Stimulated activated effector memory CD8-positive, alpha-beta T cell treated with anti-CD3 and anti-CD28 coated beads, Interleukin-12 subunit alpha, Interleukin-12 subunit beta, amount 100 ng/mL, for 72 hours (primary cell): ENCODE data around the gene CRYBG1.
"Not testable (repeated sequence)": the region's sequence is repeated elsewhere in the genome, so short reads cannot be mapped to it uniquely, and the experiment has no call there.

Source experiments
- ATAC-seq: fragments of 150-1000 bp; cut with Tn5 transposase; 2 replicates; pipeline ENCODE4 v1.10.0; 2021
- DNase-seq, 2 donors: peaks; one replicate each; pipeline ENCODE4 v3.0.0; 2021 to 2022; ENCODE audit warnings: low spot score in 2 of 2
- H3K27ac Mint-ChIP-seq: one replicate; pipeline ENCODE4 v1.8.0; 2022; ENCODE audit warnings: mild to moderate bottlenecking, mixed read lengths
- H3K36me3 Mint-ChIP-seq: one replicate; pipeline ENCODE4 v1.8.0; 2022; ENCODE audit warnings: mild to moderate bottlenecking, mixed read lengths
- H3K4me1 Mint-ChIP-seq: one replicate; pipeline ENCODE4 v1.8.0; 2022; ENCODE audit warnings: mixed read lengths
- H3K4me3 Mint-ChIP-seq: one replicate; pipeline ENCODE4 v1.8.0; 2022; ENCODE audit warnings: mild to moderate bottlenecking, mixed read lengths
- H3K9me3 Mint-ChIP-seq: one replicate; pipeline ENCODE4 v1.8.0; 2022; ENCODE audit warnings: mixed read lengths

The CRYBG1 gene

DNA sequence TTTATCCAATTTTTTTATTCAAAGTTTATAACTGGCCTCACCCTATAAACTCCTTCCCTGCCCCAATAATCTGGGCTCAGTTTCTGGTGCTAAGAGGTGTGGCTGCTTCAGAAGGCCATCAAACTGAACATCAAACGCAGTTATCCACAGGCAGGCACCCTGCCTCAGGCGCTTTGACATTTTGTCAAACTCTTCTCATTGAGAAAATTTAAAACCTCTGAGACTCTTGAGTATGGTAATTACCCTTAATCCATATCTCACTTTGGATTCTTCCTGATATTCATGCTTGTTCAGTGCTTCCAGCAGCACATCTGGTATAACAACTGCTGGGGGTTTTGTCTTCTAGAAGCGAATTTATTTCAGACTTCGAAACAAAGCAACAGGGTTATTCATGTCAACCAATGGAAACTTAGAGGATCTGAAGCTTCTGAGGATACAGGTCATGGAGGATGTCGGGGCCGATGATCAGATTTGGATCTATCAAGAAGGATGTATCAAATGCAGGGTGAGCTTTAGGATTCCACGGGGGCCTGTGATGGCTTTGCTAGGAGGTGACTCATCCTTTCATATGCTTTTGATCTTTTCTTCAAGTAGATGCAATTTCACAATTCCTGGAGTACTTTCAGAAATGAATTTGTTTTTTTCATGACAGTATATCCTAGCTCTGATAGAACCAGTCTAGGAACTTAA, 200.6 kb downstream of the CRYBG1 start:
- DNase-seq (no peak), ATAC-seq (no peak)
- H3K27ac Mint-ChIP-seq, result peak overlapping the region; percentile 67
- no peak overlapping the region for H3K4me3 Mint-ChIP-seq
- H3K9me3 Mint-ChIP-seq, result no peaks in the 10 kb centered on the region
- peaks cover 7% of the 10 kb centered on the region for H3K4me1 Mint-ChIP-seq
- peaks cover 100% of the 10 kb centered on the region for H3K36me3 Mint-ChIP-seq

DNA sequence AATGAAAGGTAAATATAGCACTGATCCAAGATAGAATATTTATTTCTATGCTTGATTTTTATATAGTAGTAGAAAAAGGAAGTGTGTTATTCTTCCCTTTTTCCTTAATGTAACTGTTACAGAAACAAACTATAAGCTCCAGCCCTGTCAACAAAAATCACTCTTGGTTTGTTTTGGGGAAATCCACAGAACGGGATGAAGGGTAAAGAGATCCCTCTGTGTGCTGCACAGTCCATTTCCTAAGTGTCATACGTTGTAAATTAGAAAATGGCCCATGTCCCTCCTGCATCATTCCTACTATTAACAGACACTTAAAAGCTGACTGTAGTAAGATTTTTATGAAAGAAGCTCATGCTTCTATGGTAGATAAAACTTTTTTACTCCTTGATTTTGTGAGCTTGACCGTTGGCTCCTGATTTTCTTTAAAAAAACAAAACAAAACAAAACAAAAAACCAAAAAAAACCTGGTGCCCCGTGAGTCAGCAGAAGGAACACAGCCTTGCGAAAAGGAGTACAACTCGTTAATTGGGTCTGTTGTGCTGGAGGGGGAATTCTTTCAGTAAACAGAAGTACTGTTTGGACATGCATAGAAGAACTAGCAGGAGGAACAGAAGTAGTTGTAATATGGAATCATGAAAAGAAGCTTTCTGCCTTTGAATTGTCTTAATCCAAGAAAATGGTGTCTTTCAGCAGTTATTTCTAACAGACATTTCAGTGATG, 201.3 kb downstream of the CRYBG1 start:
- H3K4me3 Mint-ChIP-seq, result no peak overlapping the region
- H3K4me1 Mint-ChIP-seq, result peaks cover 7% of the 10 kb centered on the region
- H3K27ac Mint-ChIP-seq, result peak overlapping the region; percentile 67
- ATAC-seq (no peak), DNase-seq (no peak)
- no peaks in the 10 kb centered on the region for H3K9me3 Mint-ChIP-seq
- H3K36me3 Mint-ChIP-seq, result peaks cover 100% of the 10 kb centered on the region

DNA sequence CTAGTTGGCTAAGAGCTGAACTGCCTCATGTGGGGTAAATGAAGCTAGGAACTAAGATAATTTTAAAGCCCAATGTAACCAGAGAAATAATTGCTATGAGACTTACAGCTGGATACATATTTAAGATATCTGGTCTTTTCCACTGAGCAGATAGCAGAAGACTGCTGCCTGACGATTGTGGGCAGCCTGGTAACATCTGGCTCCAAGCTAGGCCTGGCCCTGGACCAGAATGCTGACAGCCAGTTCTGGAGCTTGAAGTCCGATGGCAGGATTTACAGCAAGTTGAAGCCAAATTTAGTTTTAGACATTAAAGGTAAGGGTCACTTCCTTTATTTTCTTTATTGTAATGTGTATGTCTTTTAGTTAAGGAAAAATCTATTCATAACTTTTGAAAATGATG, 203.1 kb downstream of the CRYBG1 start:
- Mint-ChIP-seq H3K36me3 (peaks cover 100% of the 10 kb centered on the region), H3K4me3 (no peak overlapping the region), H3K4me1 (peaks cover 17% of the 10 kb centered on the region), H3K9me3 (no peaks in the 10 kb centered on the region), H3K27ac (peak overlapping the region; percentile 77)
- ATAC-seq, result no peak
- no peak for DNase-seq

DNA sequence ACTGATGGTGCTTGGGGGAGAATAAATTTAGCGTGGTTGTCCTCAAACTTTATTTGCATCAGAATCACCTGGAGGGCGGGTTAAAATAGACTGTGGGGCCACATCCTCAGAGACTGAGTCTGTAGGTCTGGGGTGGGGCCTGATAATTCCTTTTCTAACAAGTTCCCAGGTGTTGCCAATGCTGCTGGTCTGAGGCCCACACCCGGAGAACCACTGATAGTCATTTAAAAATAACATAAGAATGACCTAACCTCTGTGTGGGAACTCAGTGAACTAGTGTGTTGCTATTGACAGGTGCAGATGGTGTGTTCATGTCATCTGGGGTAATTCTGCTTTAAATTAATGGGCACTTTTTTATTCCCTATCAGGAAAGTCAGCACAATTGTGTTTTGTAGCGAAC, 204.0 kb downstream of the CRYBG1 start:
- H3K27ac Mint-ChIP-seq, result peak overlapping the region; percentile 77
- no peak for DNase-seq

DNA sequence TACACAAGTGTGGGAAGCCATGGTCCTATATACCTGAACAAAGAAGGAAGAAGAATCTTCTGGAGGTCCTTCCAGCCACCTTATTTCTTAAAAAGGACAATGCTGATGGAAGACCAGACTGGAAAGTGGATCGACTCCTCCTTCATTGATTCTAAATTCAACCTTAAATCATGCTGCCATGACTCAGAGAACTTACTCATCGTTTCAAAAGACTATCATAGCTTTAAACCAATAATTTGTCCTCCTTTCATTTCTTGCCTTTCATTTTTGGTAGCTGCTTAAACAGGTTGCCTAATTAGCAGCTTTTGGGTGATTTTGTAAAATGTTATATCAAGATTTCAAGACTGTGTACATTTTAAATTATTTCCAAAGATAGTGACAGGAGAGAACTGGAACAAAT, 208.0 kb downstream of the CRYBG1 start:
- Mint-ChIP-seq H3K36me3 (peaks cover 78% of the 10 kb centered on the region), H3K4me1 (peaks cover 11% of the 10 kb centered on the region), H3K27ac (peak overlapping the region; percentile 77), H3K9me3 (no peaks in the 10 kb centered on the region), H3K4me3 (no peak overlapping the region)
- ATAC-seq (peak; percentile 58), DNase-seq (no peak)

More for the DNA sequence above, 204.0 kb downstream of the CRYBG1 start:
- H3K9me3 Mint-ChIP-seq, result no peaks in the 10 kb centered on the region
- H3K4me3 Mint-ChIP-seq, result no peak overlapping the region
- ATAC-seq, result no peak
- H3K36me3 Mint-ChIP-seq, result peaks cover 100% of the 10 kb centered on the region
- H3K4me1 Mint-ChIP-seq, result peaks cover 18% of the 10 kb centered on the region

DNA sequence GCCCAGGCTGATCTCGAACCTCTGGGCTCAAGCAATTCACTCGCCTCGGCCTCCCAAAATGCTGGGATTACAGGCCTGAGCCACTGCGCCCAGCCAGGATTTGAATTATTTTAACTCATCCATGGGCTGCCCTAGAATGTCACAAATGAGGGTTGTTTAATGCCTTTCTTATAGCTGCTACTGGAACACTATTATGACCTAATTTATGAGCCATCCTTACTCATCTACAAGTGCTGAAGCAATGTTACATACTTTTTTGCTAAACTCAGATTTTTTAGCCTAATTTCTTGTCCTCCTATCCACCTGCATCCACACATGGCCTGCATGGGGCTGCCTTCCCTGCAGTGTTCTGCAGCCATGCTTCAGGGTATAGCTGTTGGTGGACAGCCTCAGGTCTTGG, 208.9 kb downstream of the CRYBG1 start:
- DNase-seq (no peak), ATAC-seq (no peak)
- Mint-ChIP-seq H3K27ac (peak overlapping the region; percentile 8), H3K4me1 (peaks cover 11% of the 10 kb centered on the region), H3K9me3 (no peaks in the 10 kb centered on the region), H3K36me3 (peaks cover 69% of the 10 kb centered on the region), H3K4me3 (no peak overlapping the region)

DNA sequence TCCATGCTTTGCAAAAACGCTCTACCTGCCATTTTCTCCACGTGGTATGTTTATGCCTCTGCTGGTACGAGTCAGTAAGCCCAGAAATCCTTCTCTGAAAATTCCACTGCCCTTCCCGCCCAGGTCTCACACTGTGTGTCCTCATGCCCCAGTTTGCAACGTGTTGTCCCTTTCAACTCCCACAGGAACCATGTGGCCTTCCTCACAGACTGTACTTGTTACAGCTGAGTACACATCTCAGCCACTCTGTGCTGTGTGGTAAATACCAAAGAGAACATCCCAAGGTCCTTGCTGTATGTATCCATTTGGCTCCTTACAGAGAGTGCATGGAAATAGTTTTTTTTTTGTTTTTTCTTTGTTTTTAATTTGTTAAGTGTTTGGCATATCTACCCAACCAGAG, 211.9 kb downstream of the CRYBG1 start:
- Mint-ChIP-seq H3K4me1 (peaks cover 11% of the 10 kb centered on the region), H3K9me3 (no peaks in the 10 kb centered on the region), H3K36me3 (peaks cover 43% of the 10 kb centered on the region), H3K4me3 (no peak overlapping the region), H3K27ac (peak overlapping the region; percentile 15)
- no peak for ATAC-seq
- DNase-seq, result no peak

DNA sequence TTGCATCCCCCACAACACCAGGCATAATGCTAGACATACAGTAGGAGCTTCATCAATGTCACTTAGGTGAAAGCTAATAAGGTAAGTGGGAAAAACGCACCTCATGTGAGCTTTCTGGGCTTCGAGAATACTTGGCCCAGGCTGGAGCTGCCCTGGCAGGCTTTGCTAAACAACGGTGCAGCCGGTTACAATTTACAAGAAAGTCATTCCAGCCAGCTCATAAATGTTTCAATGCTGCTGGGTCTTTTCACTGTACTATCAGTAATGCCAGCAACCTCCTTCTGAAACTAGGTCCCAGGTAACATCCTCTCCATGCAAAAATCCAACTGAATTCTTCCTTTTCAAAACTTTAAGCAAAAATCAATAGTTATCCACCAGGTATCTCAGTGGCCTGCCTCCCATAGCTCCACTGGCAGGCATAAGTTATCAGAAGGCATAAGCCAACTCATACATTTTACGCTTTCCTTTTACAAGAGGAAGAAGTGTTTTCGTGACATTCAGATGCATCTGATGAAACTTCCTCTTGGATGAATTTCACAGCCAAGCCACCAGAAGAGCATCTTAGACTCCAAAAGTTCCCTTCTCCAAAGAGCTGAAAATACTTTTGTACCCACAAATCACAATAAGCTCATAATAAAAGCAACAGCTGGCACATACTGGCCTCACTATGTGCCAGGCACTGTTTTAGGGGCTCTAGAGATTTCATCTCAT, 212.5 kb downstream of the CRYBG1 start:
- H3K9me3 Mint-ChIP-seq, result no peaks in the 10 kb centered on the region
- ATAC-seq (no peak), DNase-seq (no peak)
- no peak overlapping the region for H3K4me3 Mint-ChIP-seq
- H3K36me3 Mint-ChIP-seq, result peaks cover 37% of the 10 kb centered on the region
- peaks cover 7% of the 10 kb centered on the region for H3K4me1 Mint-ChIP-seq
- H3K27ac Mint-ChIP-seq, result no peak overlapping the region

DNA sequence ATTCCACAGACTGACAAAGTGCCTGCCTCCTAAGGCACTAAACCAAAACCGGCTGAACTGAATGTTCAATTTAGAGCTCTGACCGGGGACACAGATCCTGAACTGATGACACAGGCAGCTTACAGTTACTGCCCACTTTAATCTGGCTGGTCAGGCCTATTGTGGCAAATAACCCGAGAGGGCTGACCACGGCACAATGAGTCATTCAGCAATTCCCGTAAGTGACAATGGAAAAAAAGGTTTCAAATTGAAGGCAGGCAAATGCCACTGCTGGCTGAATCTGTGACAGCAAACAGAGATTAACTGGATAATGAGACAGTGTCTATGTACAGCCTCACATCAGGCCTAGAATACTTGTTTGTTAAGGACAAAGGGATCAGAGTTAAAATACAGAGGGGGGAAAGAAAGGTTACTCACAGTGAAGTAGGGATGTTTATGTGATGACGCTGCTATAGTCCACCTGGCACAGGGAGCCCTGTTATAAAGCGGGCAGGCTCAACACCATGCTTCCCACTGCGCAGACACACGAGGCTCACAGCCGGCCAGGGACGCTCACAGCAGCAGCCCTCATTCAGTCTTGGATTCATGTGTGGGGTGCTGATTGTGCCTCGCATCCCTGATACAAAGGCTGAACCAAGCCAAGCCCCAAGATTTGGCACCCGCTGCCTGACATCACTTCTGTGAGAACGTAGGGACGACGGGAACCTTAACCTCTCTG, 214.4 kb downstream of the CRYBG1 start:
- Mint-ChIP-seq H3K4me3 (no peak overlapping the region), H3K9me3 (no peaks in the 10 kb centered on the region), H3K27ac (peak overlapping the region; percentile 74), H3K4me1 (no peaks in the 10 kb centered on the region), H3K36me3 (peaks cover 19% of the 10 kb centered on the region)
- DNase-seq (peak in 1 of 2 donors; percentile 44), ATAC-seq (peak; percentile 45)

DNA sequence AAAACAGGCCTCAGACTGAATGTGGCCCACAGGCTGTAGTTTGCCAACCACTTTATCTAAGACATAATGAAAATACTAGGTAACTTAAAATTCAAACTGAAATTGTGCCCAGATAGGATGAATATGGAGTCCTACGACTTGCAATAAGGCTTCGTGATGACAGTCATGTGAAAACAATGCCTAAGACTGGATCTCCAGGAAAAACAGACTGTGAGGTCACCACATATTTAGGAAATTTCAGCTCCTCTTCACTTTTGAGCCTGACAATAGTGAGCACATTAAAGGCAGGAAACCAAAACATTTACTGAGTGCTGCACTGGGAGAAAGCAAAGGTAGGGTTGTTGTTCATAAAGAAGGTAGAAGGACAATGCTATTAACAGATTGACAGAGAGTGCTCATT, 218.8 kb downstream of the CRYBG1 start:
- Mint-ChIP-seq H3K4me1 (no peaks in the 10 kb centered on the region), H3K4me3 (no peak overlapping the region), H3K9me3 (no peaks in the 10 kb centered on the region), H3K27ac (no peak overlapping the region), H3K36me3 (peaks cover 15% of the 10 kb centered on the region)
- DNase-seq (no peak), ATAC-seq (no peak)

DNA sequence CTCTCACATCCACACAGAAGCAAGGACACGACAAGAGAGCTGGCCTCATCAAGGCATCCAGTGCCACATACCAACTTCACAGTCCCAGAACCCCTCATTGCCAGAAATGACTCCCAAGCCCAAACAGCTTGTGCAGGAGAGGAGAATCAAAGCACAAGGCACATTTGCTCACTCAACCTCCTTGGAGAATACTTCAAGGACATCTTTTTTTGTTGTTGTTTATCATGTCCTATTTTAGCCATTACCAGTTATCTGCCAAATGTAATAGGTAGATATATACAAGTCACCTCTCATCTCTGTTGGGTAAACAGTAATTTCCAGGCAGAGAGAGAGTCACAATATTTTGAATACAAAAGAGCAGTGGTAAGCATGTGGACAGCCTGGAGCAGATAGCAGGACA, 221.0 kb downstream of the CRYBG1 start:
- peaks cover 10% of the 10 kb centered on the region for H3K36me3 Mint-ChIP-seq
- DNase-seq, result peak in 1 of 2 donors; percentile 13
- no peak overlapping the region for H3K4me3 Mint-ChIP-seq
- no peak overlapping the region for H3K27ac Mint-ChIP-seq
- no peaks in the 10 kb centered on the region for H3K4me1 Mint-ChIP-seq
- ATAC-seq, result no peak
- H3K9me3 Mint-ChIP-seq, result no peaks in the 10 kb centered on the region

DNA sequence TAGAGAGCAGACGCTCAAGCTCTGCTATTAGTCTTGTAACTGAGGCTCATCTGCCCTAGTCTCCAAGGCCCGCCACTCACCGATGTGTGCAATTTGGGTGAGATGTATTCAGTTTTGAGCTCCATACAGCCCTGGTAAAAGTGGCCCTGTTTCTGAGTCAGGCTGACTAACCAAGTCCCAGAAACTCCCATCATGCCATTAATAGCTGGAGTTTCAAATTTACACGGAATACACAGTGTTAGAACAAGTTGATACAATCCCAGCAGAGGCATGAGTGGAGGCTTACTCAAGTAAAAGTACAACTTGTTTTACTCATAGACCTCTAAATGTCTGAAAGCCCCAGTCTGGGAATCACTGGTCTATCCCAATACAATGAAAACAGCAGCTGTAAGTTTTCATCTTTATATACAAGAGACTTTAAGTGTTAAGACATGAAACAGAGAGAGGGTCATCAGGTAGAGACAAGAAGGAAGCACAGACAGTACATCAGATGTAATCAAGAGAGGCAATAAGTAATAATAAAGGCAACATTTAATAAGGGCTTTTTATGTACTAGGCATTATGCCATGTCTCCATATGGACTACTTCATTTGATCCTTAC, 226.4 kb downstream of the CRYBG1 start:
- H3K36me3 Mint-ChIP-seq, result peaks cover 12% of the 10 kb centered on the region
- ATAC-seq (peak; percentile 51), DNase-seq (no peak)
- H3K4me3 Mint-ChIP-seq, result no peak overlapping the region
- H3K27ac Mint-ChIP-seq, result peak overlapping the region; percentile 14
- no peaks in the 10 kb centered on the region for H3K4me1 Mint-ChIP-seq
- peaks cover 2% of the 10 kb centered on the region for H3K9me3 Mint-ChIP-seq

DNA sequence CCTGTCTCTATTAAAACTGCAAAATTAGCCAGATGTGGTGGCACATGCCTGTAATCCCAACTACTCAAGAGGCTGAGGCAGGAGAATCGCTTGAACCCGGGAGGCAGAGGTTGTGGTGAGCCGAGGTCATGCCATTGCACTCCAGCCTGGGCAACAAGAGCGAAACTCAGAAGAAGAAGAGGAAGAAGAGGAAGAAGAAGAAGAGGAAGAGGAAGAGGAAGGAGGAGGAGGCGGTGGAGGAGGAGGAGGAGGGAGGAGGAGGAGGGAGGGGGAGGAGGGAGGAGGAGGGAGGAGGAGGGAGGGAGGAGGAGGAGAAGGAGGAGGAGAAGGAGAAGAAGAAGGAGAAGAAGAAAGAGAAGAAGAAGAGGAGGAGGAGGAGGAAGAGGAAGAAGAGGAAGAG, 228.4 kb downstream of the CRYBG1 start:
- not testable (repeated sequence) for H3K4me3 Mint-ChIP-seq, ATAC-seq

DNA sequence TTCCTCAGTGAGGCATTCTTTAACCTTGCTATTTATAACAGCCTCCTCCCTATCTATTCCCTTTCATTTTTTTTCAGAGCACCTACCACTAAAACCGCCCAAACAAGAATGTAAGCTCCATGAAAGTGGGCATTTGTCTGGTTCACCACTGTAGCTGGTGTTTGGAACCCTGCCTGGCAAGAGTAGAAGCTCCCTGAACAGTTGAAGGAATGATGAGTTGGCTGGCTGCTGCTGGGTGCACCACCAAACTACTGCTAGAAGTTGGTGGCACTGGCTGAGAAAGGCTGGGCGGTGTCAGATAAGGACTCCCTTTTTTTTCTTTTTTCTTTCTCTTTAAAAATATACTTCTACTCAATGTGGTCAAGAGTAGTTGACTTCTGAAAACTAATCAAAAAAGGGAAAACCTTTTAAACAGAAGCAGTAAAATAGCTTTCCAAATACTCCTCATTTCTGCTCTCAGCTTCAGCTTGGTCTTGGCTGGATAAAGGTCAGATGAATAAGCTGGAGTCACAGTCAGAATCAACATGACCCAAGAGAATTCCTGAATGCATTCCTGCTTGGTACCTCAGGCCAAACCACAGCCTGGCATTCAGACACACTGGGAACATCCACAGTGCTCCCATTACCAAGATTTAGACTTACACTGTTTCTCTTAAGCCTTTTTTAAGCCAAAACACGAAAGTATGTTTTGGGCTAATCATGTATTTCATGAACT, 230.8 kb downstream of the CRYBG1 start:
- H3K9me3 Mint-ChIP-seq, result peaks cover 2% of the 10 kb centered on the region
- no peak for ATAC-seq

More for the DNA sequence above, 228.4 kb downstream of the CRYBG1 start:
- not testable (repeated sequence) for DNase-seq, H3K36me3 Mint-ChIP-seq, H3K9me3 Mint-ChIP-seq, H3K4me1 Mint-ChIP-seq
- peak overlapping the region; percentile 82 for H3K27ac Mint-ChIP-seq

More for the DNA sequence above, 230.8 kb downstream of the CRYBG1 start:
- DNase-seq, result no peak
- H3K4me1 Mint-ChIP-seq, result no peaks in the 10 kb centered on the region
- no peak overlapping the region for H3K4me3 Mint-ChIP-seq
- H3K36me3 Mint-ChIP-seq, result peaks cover 7% of the 10 kb centered on the region
- H3K27ac Mint-ChIP-seq, result no peak overlapping the region
